Naive thymus-derived CD4-positive, alpha-beta T cell (primary cell): ENCODE data around the gene ANKS1B. TPM values are rescaled to one million over a fixed set of nuclear protein-coding genes. Genes with fewer than 3 reads are reported as not detected.
"Not testable (repeated sequence)": the region's sequence is repeated elsewhere in the genome, so short reads cannot be mapped to it uniquely, and the experiment has no call there.

Experiments used
- ATAC-seq: fragments of 150-1000 bp; cut with Tn5 transposase; 2 replicates; pipeline ENCODE4 v1.10.0; 2021; ENCODE audit warnings: mild to moderate bottlenecking, moderate library complexity
- CTCF ChIA-PET: fragments of 350-600 bp; sonication (Branson Sonifier 250); formaldehyde crosslinking; loops from one replicate; lab custom pipeline; 2021; ENCODE audit warnings: antibody characterized with exemption; lab: Charles Lee
- POLR2A ChIA-PET: fragments of 350-600 bp; sonication (Branson Sonifier 250); formaldehyde crosslinking; loops from one replicate; lab custom pipeline; 2021; ENCODE audit warnings: antibody characterized with exemption, inconsistent platforms; lab: Charles Lee
- DNase-seq, 9 donors: peaks; one replicate each; pipeline versions ENCODE4 v3.0.0 to v3.0.0-alpha.2; 2020 to 2022; ENCODE audit warnings: mixed read lengths in 1 of 9
- H3K27ac ChIP-seq: one replicate; pipeline ENCODE4 v1.7.0; 2013; ENCODE audit warnings: mild to moderate bottlenecking, low read depth, low read length, moderate library complexity
- H3K27me3 ChIP-seq, 2 donors: one replicate each; pipeline ENCODE4 v1.7.0; 2013; ENCODE audit warnings: low read length in 2 of 2, mild to moderate bottlenecking in 2 of 2, moderate library complexity in 2 of 2; ENCODE audit not compliant: control insufficient read depth in 2 of 2, insufficient read depth in 2 of 2
- H3K36me3 ChIP-seq, 3 experiments: 1 replicate in 2 of 3; 2 replicates in 1 of 3; pipeline ENCODE4 v1.7.0; 2013; ENCODE audit warnings: low read length in 3 of 3, mild to moderate bottlenecking in 3 of 3, moderate library complexity in 1 of 3; ENCODE audit not compliant: insufficient read depth in 3 of 3, control insufficient read depth in 2 of 3
- H3K4me1 ChIP-seq, 2 donors: one replicate each; pipeline ENCODE4 v1.7.0; 2013; ENCODE audit warnings: low read length in 2 of 2, mild to moderate bottlenecking in 2 of 2, moderate library complexity in 1 of 2; ENCODE audit not compliant: control insufficient read depth in 2 of 2, insufficient read depth in 2 of 2
- H3K4me3 ChIP-seq: 2 replicates; pipeline ENCODE4 v1.7.0; 2013; ENCODE audit warnings: mild to moderate bottlenecking, low read length
- H3K9me3 ChIP-seq, 3 experiments: 1 replicate in 2 of 3; 2 replicates in 1 of 3; pipeline ENCODE4 v1.7.0; 2013; ENCODE audit warnings: low read length in 3 of 3; ENCODE audit not compliant: control insufficient read depth in 2 of 3
- H3K27ac Mint-ChIP-seq, 9 donors: one replicate each; pipeline ENCODE4 v1.8.0; 2020 to 2022; ENCODE audit warnings: mixed read lengths in 9 of 9, mild to moderate bottlenecking in 8 of 9, moderate library complexity in 5 of 9, inconsistent platforms in 2 of 9
- H3K27me3 Mint-ChIP-seq, 5 donors: one replicate each; pipeline ENCODE4 v1.8.0; 2021 to 2022; ENCODE audit warnings: mixed read lengths in 5 of 5, mild to moderate bottlenecking in 1 of 5
- H3K36me3 Mint-ChIP-seq, 5 donors: one replicate each; pipeline ENCODE4 v1.8.0; 2020 to 2022; ENCODE audit warnings: mixed read lengths in 5 of 5, mild to moderate bottlenecking in 3 of 5, inconsistent platforms in 1 of 5
- H3K4me1 Mint-ChIP-seq, 7 donors: one replicate each; pipeline ENCODE4 v1.8.0; 2020 to 2022; ENCODE audit warnings: mixed read lengths in 7 of 7, mild to moderate bottlenecking in 3 of 7, inconsistent platforms in 1 of 7
- H3K4me3 Mint-ChIP-seq, 10 donors: one replicate each; pipeline ENCODE4 v1.8.0; 2020 to 2022; ENCODE audit warnings: mild to moderate bottlenecking in 10 of 10, mixed read lengths in 10 of 10, moderate library complexity in 6 of 10, inconsistent platforms in 2 of 10
- H3K9me3 Mint-ChIP-seq, 11 donors: one replicate each; pipeline ENCODE4 v1.8.0; 2020 to 2022; ENCODE audit warnings: mixed read lengths in 11 of 11, mild to moderate bottlenecking in 4 of 11, inconsistent platforms in 1 of 11, moderate library complexity in 1 of 11
- intact Hi-C, 2 donors: fragments of 100-400 bp; cut with micrococcal nuclease; formaldehyde crosslinking; loops; one replicate each; pipeline ENCODE4 v1.15.1; 2023
- polyA plus RNA-seq, 2 donors: library from polyadenylated mRNA; unstranded; fragments of 300-500 nt; fragmentation: Illumina TruSeq; gene quantifications; one replicate each; pipeline ENCODE4 v1.2.3, GENCODE V29; 2021
- total RNA-seq, 6 experiments: library from RNA in 5 of 6; stranded (reverse) in 5 of 6; gene quantifications; 1 replicate in 5 of 6; 2 replicates in 1 of 6; pipeline ENCODE4 v1.2.3 and lab custom pipeline; 2021 to 2026

ANKS1B gene
- total and polyA plus RNA-seq, 7 experiments from 2014 or later = 0.97 TPM; not detected in 6

DNA sequence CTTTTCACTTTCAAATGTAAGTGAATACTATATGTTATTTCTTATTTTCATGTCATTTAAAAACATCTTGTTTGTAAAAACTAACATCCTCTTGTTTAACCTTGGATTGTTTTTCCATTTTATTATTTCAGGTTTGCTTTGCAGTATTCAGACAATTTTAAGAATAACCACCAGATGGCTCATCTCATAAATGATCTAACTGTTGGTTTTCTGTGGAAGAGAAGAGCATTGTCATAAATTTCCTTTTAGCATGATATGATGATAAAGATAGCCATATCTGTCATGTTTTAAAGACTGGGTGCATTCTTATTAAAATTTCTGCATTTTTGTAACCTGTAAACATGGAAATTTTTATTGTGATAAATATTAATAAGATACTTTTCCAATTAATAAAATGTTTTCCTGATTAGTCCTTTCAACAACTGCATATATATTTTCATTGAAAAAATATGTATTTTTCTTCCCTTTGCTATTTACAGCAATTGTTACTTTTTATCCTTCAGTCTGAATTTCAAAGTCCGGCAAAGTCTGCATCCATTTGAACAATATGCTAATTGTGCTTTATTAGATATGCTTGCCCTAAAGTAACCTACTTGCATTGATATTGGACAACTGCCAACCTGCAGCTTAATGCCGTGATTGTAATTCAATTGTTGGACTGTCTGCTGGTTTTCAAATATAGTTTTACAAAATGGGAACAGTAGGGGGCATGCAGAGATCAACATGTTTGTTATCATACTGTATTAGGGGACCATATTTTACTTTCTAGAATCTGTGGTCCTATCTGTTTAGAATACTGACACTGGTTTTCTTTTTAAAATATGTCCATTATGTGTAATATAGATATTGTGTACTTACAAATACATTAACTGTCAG lies 173.8 kb downstream of the ANKS1B start:
- H3K4me3 Mint-ChIP-seq = no peak overlapping the region
- H3K9me3 Mint-ChIP-seq = peaks cover 0 to 4% (median 0%) of the 10 kb centered on the region in 11 donors

DNA sequence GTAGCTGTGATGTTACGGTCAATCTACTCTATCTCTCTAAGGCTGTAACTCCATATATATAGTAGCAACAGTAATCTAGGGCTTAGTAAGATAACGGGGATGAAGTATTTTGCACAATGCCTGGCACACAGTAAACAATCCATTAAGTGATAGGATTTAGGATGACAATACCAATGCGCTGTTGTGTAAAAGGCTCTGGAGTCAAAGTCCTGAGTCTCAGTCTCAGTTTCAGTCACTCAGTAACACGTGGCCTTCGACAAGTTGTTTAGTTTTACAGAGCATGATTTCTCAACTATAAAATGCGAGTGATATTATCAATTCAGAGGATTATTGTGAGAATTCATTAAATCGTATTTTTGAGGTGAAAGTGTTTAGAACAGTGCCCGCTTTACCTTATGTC lies 174.8 kb downstream of the ANKS1B start:
- DNase-seq (no peak), ATAC-seq (no peak)
- ChIA-PET POLR2A (no interaction called here), CTCF (no interaction called here)
- H3K4me1 ChIP-seq = no peaks in the 10 kb centered on the region
- no peaks in the 10 kb centered on the region for H3K4me1 Mint-ChIP-seq
- H3K27ac Mint-ChIP-seq = no peak overlapping the region
- H3K9me3 ChIP-seq = no peaks in the 10 kb centered on the region
- intact Hi-C loops = loop anchor here in 1 of 2 donors (5.0 kb wide), 1 partner anchor 742 kb away; no protein-coding TSS in a partner anchor
- H3K27ac ChIP-seq = no peak overlapping the region
- H3K4me3 ChIP-seq = no peak overlapping the region
- no peaks in the 10 kb centered on the region for H3K27me3 ChIP-seq
- H3K4me3 Mint-ChIP-seq = no peak overlapping the region
- no peaks in the 10 kb centered on the region for H3K36me3 Mint-ChIP-seq
- H3K27me3 Mint-ChIP-seq = no peaks in the 10 kb centered on the region
- peaks cover 0 to 6% (median 0%) of the 10 kb centered on the region in 11 donors for H3K9me3 Mint-ChIP-seq
- no peaks in the 10 kb centered on the region for H3K36me3 ChIP-seq

More for the DNA sequence above, 173.8 kb downstream of the ANKS1B start:
- H3K4me1 Mint-ChIP-seq = no peaks in the 10 kb centered on the region
- DNase-seq (no peak), ATAC-seq (no peak)
- H3K27me3 Mint-ChIP-seq = no peaks in the 10 kb centered on the region
- ChIA-PET CTCF (no interaction called here), POLR2A (no interaction called here)
- Histone ChIP-seq H3K27me3 (no peaks in the 10 kb centered on the region), H3K36me3 (no peaks in the 10 kb centered on the region), H3K9me3 (no peaks in the 10 kb centered on the region), H3K4me1 (no peaks in the 10 kb centered on the region), H3K27ac (no peak overlapping the region), H3K4me3 (no peak overlapping the region)
- intact Hi-C loops = loop anchor here in 1 of 2 donors (5.0 kb wide), 1 partner anchor 741 kb away; no protein-coding TSS in a partner anchor
- no peaks in the 10 kb centered on the region for H3K36me3 Mint-ChIP-seq
- H3K27ac Mint-ChIP-seq = no peak overlapping the region

DNA sequence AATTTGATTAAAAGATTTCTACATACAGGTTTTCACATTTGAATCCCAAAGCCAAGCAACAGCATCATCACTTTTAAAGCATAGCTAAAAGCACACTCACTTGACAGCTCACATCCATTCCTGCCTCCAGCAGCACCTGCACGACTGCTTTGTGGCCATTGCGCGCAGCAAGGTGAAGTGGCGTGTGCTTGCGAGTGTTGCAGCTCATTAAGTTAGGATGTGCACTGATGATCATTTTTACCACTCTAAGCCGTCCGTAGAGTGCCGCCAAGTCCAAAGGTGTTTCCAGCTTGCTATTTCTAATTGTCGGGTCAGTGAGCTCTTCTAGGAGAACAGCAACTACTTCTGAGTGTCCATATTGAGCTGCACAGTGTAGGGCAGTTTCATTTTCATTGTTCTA lies 178.4 kb downstream of the ANKS1B start:
- H3K9me3 Mint-ChIP-seq = peaks cover 0 to 14% (median 0%) of the 10 kb centered on the region in 11 donors
- CTCF ChIA-PET = no interaction called here
- H3K4me3 Mint-ChIP-seq = no peak overlapping the region
- no peaks in the 10 kb centered on the region for H3K9me3 ChIP-seq
- no peaks in the 10 kb centered on the region for H3K27me3 ChIP-seq
- H3K4me1 ChIP-seq = no peaks in the 10 kb centered on the region
- POLR2A ChIA-PET = no interaction called here
- H3K27ac Mint-ChIP-seq = no peak overlapping the region
- H3K36me3 Mint-ChIP-seq = no peaks in the 10 kb centered on the region
- H3K4me3 ChIP-seq = no peak overlapping the region
- no peak overlapping the region for H3K27ac ChIP-seq
- no peaks in the 10 kb centered on the region for H3K4me1 Mint-ChIP-seq
- H3K27me3 Mint-ChIP-seq = no peaks in the 10 kb centered on the region
- ATAC-seq (no peak), DNase-seq (no peak)
- intact Hi-C loops = no loop called here
- H3K36me3 ChIP-seq = no peaks in the 10 kb centered on the region

DNA sequence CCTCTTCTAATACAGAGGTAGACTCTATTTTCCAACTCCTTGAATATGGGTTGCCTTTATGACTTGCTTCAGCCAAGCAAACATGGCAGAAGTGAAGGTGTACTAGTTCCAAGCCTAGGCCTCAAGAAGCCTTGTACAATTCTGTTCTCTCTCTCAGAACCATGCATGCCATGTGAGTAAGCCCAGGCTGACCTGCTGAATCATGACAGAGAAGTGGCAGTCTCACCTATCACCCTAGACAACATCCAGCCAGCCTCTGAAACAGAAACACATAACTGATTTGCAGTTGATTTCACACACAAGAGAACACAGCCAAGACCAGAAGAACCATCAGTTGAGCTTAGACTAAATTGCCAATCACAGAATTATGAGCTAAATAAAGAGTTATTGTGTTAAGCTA lies 180.0 kb downstream of the ANKS1B start:
- Histone ChIP-seq H3K27ac (no peak overlapping the region), H3K36me3 (no peaks in the 10 kb centered on the region), H3K27me3 (no peaks in the 10 kb centered on the region), H3K4me1 (no peaks in the 10 kb centered on the region), H3K4me3 (no peak overlapping the region), H3K9me3 (peaks cover 0 to 3% (median 0%) of the 10 kb centered on the region in 3 experiments)
- Mint-ChIP-seq H3K36me3 (no peaks in the 10 kb centered on the region), H3K9me3 (peaks cover 0 to 14% (median 0%) of the 10 kb centered on the region in 11 donors), H3K27me3 (no peaks in the 10 kb centered on the region), H3K4me1 (no peaks in the 10 kb centered on the region), H3K27ac (no peak overlapping the region), H3K4me3 (no peak overlapping the region)
- ChIA-PET CTCF (no interaction called here), POLR2A (no interaction called here)
- ATAC-seq (no peak), DNase-seq (no peak)
- intact Hi-C loops = no loop called here

DNA sequence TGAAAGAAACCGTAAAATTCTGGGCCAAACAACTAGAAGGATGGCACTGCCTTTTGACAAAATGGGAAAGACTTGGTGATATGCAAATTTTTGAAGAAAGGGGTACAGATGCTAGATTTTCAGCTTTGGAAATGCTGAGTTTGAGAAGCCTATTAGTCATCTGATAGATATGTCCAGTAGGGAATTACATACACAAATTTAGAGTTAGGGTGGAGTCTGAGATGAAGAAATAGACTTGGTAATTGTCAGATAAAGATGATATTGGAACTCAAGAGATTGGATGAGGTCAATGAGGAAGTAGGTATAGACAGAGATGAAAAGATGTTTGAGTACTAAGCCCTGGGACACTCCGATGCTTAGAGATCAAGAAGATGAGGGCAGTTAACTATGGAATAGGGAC lies 184.1 kb downstream of the ANKS1B start:
- intact Hi-C loops = no loop called here
- ATAC-seq (no peak), DNase-seq (no peak)
- H3K27me3 ChIP-seq = no peaks in the 10 kb centered on the region
- no peak overlapping the region for H3K4me3 ChIP-seq
- POLR2A ChIA-PET = no interaction called here
- CTCF ChIA-PET = no interaction called here
- H3K27ac ChIP-seq = no peak overlapping the region
- H3K9me3 Mint-ChIP-seq = peaks cover 0 to 19% (median 0%) of the 10 kb centered on the region in 11 donors
- no peaks in the 10 kb centered on the region for H3K36me3 ChIP-seq
- H3K27me3 Mint-ChIP-seq = no peaks in the 10 kb centered on the region
- H3K27ac Mint-ChIP-seq = no peak overlapping the region
- no peaks in the 10 kb centered on the region for H3K36me3 Mint-ChIP-seq
- no peak overlapping the region for H3K4me3 Mint-ChIP-seq
- H3K9me3 ChIP-seq = peaks cover 0 to 4% (median 0%) of the 10 kb centered on the region in 3 experiments
- H3K4me1 Mint-ChIP-seq = no peaks in the 10 kb centered on the region
- H3K4me1 ChIP-seq = no peaks in the 10 kb centered on the region

DNA sequence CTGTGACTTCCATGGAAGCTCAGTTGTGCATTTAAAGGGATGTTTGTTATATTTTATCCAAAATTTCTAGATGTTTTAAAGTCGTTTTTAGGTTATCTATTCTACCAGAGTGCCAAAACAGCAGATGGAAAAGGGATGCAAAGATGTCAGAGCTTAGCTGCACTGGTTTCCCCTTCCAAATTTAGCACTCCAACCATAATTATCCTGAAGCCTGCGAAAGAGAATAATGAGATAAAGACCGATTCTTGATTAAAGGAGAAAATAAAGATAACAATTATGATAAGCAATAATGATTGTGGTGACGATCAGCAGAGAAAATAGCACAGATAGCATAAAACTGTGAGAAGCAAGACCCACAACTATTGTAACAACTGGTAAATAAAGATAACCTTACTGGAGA lies 186.8 kb downstream of the ANKS1B start:
- H3K36me3 ChIP-seq, ATAC-seq, H3K4me3 ChIP-seq, H3K4me3 Mint-ChIP-seq, H3K36me3 Mint-ChIP-seq, intact Hi-C loops, H3K27ac Mint-ChIP-seq, H3K27ac ChIP-seq, H3K27me3 ChIP-seq, H3K27me3 Mint-ChIP-seq, H3K4me1 ChIP-seq, POLR2A ChIA-PET, H3K9me3 ChIP-seq, CTCF ChIA-PET, H3K4me1 Mint-ChIP-seq, DNase-seq: not testable (repeated sequence)
- peaks cover 0 to 21% (median 5%) of the 10 kb centered on the region in 11 donors for H3K9me3 Mint-ChIP-seq

DNA sequence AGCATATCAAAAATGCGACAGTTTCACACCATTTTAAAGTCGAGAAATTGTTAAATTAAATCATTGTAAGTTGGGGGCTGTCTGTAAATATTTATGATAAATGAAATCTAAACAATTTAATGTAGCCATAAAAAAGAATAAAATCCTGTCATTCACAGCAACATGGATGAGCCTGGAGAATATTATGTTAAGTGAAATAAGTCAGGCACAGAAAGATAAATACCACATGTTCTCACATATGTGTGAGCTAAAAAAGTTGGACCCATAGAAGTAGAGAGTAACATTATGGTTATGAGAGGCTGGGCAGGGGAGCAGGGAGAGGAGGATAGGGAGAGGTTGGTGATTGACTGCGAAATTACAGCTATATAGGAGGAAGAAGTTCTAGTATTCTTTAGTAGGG lies 201.3 kb downstream of the ANKS1B start:
- H3K36me3 ChIP-seq = no peaks in the 10 kb centered on the region
- no peak for ATAC-seq
- H3K27ac ChIP-seq = no peak overlapping the region
- Mint-ChIP-seq H3K4me3 (no peak overlapping the region), H3K9me3 (peaks cover 0 to 13% (median 4%) of the 10 kb centered on the region in 11 donors), H3K4me1 (no peaks in the 10 kb centered on the region), H3K27ac (no peak overlapping the region), H3K36me3 (no peaks in the 10 kb centered on the region), H3K27me3 (no peaks in the 10 kb centered on the region)
- no peaks in the 10 kb centered on the region for H3K27me3 ChIP-seq
- no peaks in the 10 kb centered on the region for H3K4me1 ChIP-seq
- no peaks in the 10 kb centered on the region for H3K9me3 ChIP-seq
- intact Hi-C loops = no loop called here
- no peak for DNase-seq
- POLR2A ChIA-PET = no interaction called here
- H3K4me3 ChIP-seq = no peak overlapping the region
- CTCF ChIA-PET = no interaction called here
